Measurements from ENCODE around the gene TNFRSF14. TPM values are rescaled to one million over a fixed set of nuclear protein-coding genes. Genes with fewer than 3 reads are reported as not detected.

Gene TNFRSF14
- total and polyA plus RNA-seq, 9 of the 15 experiments (the other 6 are each of a cell fraction or from before 2014, with no cell fraction given): 0.11 to 2.3 (median 0.68) TPM; not detected in 2

- no peak overlapping the region for H2AFZ ChIP-seq (ENCODE audit: low read depth, low read length)
- no TSS peak for BruUV-seq (replicated peaks)
- ChIA-PET POLR2A (interaction anchor here (0.5 kb wide), 1 partner anchor 319 kb away, joined by 3 read pairs; no protein-coding TSS in a partner anchor), CTCF (ENCODE audit: low intra/inter-chr PET ratio) (no interaction called here)
- 13% methylated on average over 3 of the region's 4 CpGs for WGBS (ENCODE audit: insufficient coverage, low coverage, missing lambda C conversion rate)
- intact Hi-C loops (cut with micrococcal nuclease) (no loop called here), in situ Hi-C loops (cut with MboI) (loop anchor here (5.0 to 25.0 kb wide), 2 partner anchors 126 to 351 kb away; partner anchors contain the start of genes FAAP20 and PEX10)
- peaks cover 3% of the 10 kb centered on the region for H3K9me1 ChIP-seq (ENCODE audit: control insufficient read depth, insufficient read depth, low read length)
- FAIRE-seq (no peak), ATAC-seq (no peak), DNase-seq (ENCODE audit: extremely low read depth in 1 of 4, low spot score in 3 of 4) (no peak)
- H3K4me2 ChIP-seq (ENCODE audit: insufficient read depth, low read length): no peak overlapping the region
- peaks cover 28 to 73% of the 10 kb centered on the region in 2 experiments for H3K4me1 ChIP-seq (replicated peaks in 1 of 2; ENCODE audit: control insufficient read depth in 2 of 2, insufficient read depth in 2 of 2, low read length in 2 of 2)
- no peaks in the 10 kb centered on the region for H3K9me3 ChIP-seq (replicated peaks; ENCODE audit: control insufficient read depth, insufficient read depth, low read depth, low read length)
- TF ChIP-seq NR4A1 (CRISPR knock-in tag; IDR thresholded peaks at IDR 0.05): no peak
- no peak for TF ChIP-seq NR4A1 (tag; IDR thresholded peaks at IDR 0.05)
- no peak for TF ChIP-seq CHD2 (IDR thresholded peaks at IDR 0.05; ENCODE audit: low read depth, low read length)
- no peak for TF ChIP-seq ZNF197 (CRISPR knock-in tag; IDR thresholded peaks at IDR 0.05; ENCODE audit: low read depth)
- TF ChIP-seq, protein P1, sequence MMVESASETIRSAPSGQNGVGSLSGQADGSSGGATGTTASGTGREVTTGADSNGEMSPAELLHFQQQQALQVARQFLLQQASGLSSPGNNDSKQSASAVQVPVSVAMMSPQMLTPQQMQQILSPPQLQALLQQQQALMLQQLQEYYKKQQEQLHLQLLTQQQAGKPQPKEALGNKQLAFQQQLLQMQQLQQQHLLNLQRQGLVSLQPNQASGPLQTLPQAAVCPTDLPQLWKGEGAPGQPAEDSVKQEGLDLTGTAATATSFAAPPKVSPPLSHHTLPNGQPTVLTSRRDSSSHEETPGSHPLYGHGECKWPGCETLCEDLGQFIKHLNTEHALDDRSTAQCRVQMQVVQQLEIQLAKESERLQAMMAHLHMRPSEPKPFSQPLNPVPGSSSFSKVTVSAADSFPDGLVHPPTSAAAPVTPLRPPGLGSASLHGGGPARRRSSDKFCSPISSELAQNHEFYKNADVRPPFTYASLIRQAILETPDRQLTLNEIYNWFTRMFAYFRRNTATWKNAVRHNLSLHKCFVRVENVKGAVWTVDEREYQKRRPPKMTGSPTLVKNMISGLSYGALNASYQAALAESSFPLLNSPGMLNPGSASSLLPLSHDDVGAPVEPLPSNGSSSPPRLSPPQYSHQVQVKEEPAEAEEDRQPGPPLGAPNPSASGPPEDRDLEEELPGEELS (CRISPR knock-in tag; IDR thresholded peaks at IDR 0.05; ENCODE audit: borderline replicate concordance): no peak
- no peak for TF ChIP-seq HOMEZ (CRISPR knock-in tag; IDR thresholded peaks at IDR 0.05)
- TF ChIP-seq NR1H2 (CRISPR knock-in tag; IDR thresholded peaks at IDR 0.05): no peak
- TF ChIP-seq FOS (IDR thresholded peaks at IDR 0.05; ENCODE audit: extremely low read depth, insufficient read length): no peak
- TF ChIP-seq, protein P2, sequence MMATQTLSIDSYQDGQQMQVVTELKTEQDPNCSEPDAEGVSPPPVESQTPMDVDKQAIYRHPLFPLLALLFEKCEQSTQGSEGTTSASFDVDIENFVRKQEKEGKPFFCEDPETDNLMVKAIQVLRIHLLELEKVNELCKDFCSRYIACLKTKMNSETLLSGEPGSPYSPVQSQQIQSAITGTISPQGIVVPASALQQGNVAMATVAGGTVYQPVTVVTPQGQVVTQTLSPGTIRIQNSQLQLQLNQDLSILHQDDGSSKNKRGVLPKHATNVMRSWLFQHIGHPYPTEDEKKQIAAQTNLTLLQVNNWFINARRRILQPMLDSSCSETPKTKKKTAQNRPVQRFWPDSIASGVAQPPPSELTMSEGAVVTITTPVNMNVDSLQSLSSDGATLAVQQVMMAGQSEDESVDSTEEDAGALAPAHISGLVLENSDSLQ (IDR thresholded peaks at IDR 0.05): no peak
- TF ChIP-seq RB1 (IDR thresholded peaks at IDR 0.05; ENCODE audit: low read depth): no peak
- TF ChIP-seq ZNF41 (CRISPR knock-in tag; conservative IDR thresholded peaks at IDR 0.05): no peak
- TF ChIP-seq ZNF23 (CRISPR knock-in tag; IDR thresholded peaks at IDR 0.05): no peak
- no peak for TF ChIP-seq RFX7 (CRISPR knock-in tag; IDR thresholded peaks at IDR 0.05)
- TF ChIP-seq SRSF1 (IDR thresholded peaks at IDR 0.05; ENCODE audit: low read depth, low read length): no peak
- TF ChIP-seq, protein P3, sequence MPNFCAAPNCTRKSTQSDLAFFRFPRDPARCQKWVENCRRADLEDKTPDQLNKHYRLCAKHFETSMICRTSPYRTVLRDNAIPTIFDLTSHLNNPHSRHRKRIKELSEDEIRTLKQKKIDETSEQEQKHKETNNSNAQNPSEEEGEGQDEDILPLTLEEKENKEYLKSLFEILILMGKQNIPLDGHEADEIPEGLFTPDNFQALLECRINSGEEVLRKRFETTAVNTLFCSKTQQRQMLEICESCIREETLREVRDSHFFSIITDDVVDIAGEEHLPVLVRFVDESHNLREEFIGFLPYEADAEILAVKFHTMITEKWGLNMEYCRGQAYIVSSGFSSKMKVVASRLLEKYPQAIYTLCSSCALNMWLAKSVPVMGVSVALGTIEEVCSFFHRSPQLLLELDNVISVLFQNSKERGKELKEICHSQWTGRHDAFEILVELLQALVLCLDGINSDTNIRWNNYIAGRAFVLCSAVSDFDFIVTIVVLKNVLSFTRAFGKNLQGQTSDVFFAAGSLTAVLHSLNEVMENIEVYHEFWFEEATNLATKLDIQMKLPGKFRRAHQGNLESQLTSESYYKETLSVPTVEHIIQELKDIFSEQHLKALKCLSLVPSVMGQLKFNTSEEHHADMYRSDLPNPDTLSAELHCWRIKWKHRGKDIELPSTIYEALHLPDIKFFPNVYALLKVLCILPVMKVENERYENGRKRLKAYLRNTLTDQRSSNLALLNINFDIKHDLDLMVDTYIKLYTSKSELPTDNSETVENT (CRISPR knock-in tag; IDR thresholded peaks at IDR 0.05): no peak
- no peak for TF ChIP-seq POLR2B (IDR thresholded peaks at IDR 0.05; ENCODE audit: low read depth, partially characterized antibody)
- no peak for TF ChIP-seq ZNF354B (CRISPR knock-in tag; IDR thresholded peaks at IDR 0.05)
- H3K27ac ChIP-seq (ENCODE audit: extremely low read depth, low read depth, low read length): no peak overlapping the region
- H3K36me3 ChIP-seq (ENCODE audit: control insufficient read depth, insufficient read depth, low read length): no peaks in the 10 kb centered on the region
- no peak overlapping the region for H3K4me3 ChIP-seq
- no peaks in the 10 kb centered on the region for H3K79me2 ChIP-seq (ENCODE audit: control insufficient read depth, insufficient read depth, low read length)
- H4K20me1 ChIP-seq (replicated peaks; ENCODE audit: control insufficient read depth, insufficient read depth, low read length): no peaks in the 10 kb centered on the region
- H3K9ac ChIP-seq (ENCODE audit: insufficient read depth in 1 of 2, low read depth in 2 of 2, low read length in 2 of 2): no peak overlapping the region
- H3K27me3 ChIP-seq (ENCODE audit: control insufficient read depth in 2 of 2, insufficient read depth in 2 of 2, low read length in 2 of 2): peaks cover 10 to 38% of the 10 kb centered on the region in 2 experiments; a peak in 4 of 5 replicates
These were observed 17.8 kb upstream of the TNFRSF14 start for GRCh38 chr1:2538376-2538775.
